Vagina (tissue), 2 donors: ENCODE measurements around the gene KIF3A. TPM values are rescaled to one million over a fixed set of nuclear protein-coding genes. Genes with fewer than 3 reads are reported as not detected.

Experiments
- DNase-seq, 2 donors: peaks; one replicate each; pipeline ENCODE4 v3.0.0-alpha.2; 2017; ENCODE audit errors: extremely low spot score in 2 of 2
- H3K27ac ChIP-seq: fragments of 200-600 bp; sonication (generic); one replicate; pipeline ENCODE4 v1.5.1; 2019
- H3K27me3 ChIP-seq: fragments of 200-600 bp; sonication (generic); one replicate; pipeline ENCODE4 v1.5.1; 2019
- H3K36me3 ChIP-seq, 2 donors: fragments of 200-600 bp; sonication (generic); one replicate each; pipeline ENCODE4 v1.5.1; 2017 to 2019
- H3K4me1 ChIP-seq: fragments of 200-600 bp; sonication (generic); one replicate; pipeline ENCODE4 v1.5.1; 2019
- H3K4me3 ChIP-seq, 2 donors: fragments of 200-600 bp; sonication (generic); 1 replicate in 1 of 2; 2 replicates in 1 of 2; pipeline ENCODE4 v1.5.1; 2016 to 2019
- H3K9me3 ChIP-seq: fragments of 200-600 bp; sonication (generic); one replicate; pipeline ENCODE4 v1.5.1; 2019
- CTCF ChIP-seq, 3 experiments: fragments of 450-650 bp in 2 of 3; fragments of 200-600 bp in 1 of 3; sonication (generic) in 1 of 3; IDR thresholded peaks; one replicate each; pipeline ENCODE4 v1.5.1; 2017 to 2019; ENCODE audit warnings: antibody characterized with exemption in 3 of 3, mild to moderate bottlenecking in 2 of 3, moderate library complexity in 2 of 3
- POLR2A ChIP-seq, 2 donors: fragments of 450-650 bp; IDR thresholded peaks; one replicate each; pipeline ENCODE4 v1.6.1; 2017; ENCODE audit warnings: antibody characterized with exemption in 2 of 2, mild to moderate bottlenecking in 2 of 2, moderate library complexity in 2 of 2
- POLR2AphosphoS5 ChIP-seq, 2 donors: sonication (generic); formaldehyde crosslinking; IDR thresholded peaks; one replicate each; pipeline ENCODE4 v1.9.0; 2017; ENCODE audit warnings: antibody characterized with exemption in 2 of 2, mild to moderate bottlenecking in 2 of 2, low read depth in 1 of 2; ENCODE audit not compliant: insufficient read depth in 1 of 2
- intact Hi-C: fragments of 100-400 bp; cut with DNase I; formaldehyde crosslinking; loops from one replicate; pipeline ENCODE4 v1.15.1; 2023
- total RNA-seq: library from RNA; depleted of rRNA; stranded (reverse); fragments of >200 nt; gene quantifications from one replicate; pipeline ENCODE4 v1.2.3, GENCODE V29; 2016

Gene KIF3A
- total RNA-seq, 1 donor from 2014 or later: 20.6 TPM

- H3K27ac ChIP-seq: no peak overlapping the region
These were observed 786 bp upstream of the KIF3A start for GRCh38 chr5:132737982-132738681.

GRCh38 chr5:132734687-132735086 lies 2.7 kb downstream of the KIF3A start:
- TF ChIP-seq POLR2AphosphoS5 (IDR thresholded peaks at IDR 0.05; ENCODE audit: insufficient read depth in 1 of 2, low read depth in 1 of 2): no peak
- no peak for TF ChIP-seq POLR2A (IDR thresholded peaks at IDR 0.05)
- TF ChIP-seq CTCF (IDR thresholded peaks at IDR 0.05): no peak
- H3K36me3 ChIP-seq: no peaks in the 10 kb centered on the region
- H3K4me1 ChIP-seq: peaks cover 17% of the 10 kb centered on the region
- no peaks in the 10 kb centered on the region for H3K27me3 ChIP-seq
- intact Hi-C loops: no loop called here
- H3K4me3 ChIP-seq: no peak overlapping the region
- H3K27ac ChIP-seq: no peak overlapping the region
- H3K9me3 ChIP-seq: no peaks in the 10 kb centered on the region
- no peak for DNase-seq

More at GRCh38 chr5:132737982-132738681, 786 bp upstream of the KIF3A start:
- intact Hi-C loops: no loop called here
- Histone ChIP-seq H3K4me1 (peaks cover 17% of the 10 kb centered on the region), H3K9me3 (no peaks in the 10 kb centered on the region), H3K27me3 (no peaks in the 10 kb centered on the region), H3K4me3 (peak overlapping the region in 1 of 2 donors; percentile 75), H3K36me3 (no peaks in the 10 kb centered on the region)
- no peak for DNase-seq
- TF ChIP-seq CTCF (IDR thresholded peaks at IDR 0.05) (no peak), POLR2AphosphoS5 (IDR thresholded peaks at IDR 0.05; ENCODE audit: insufficient read depth in 1 of 2, low read depth in 1 of 2) (no peak), POLR2A (IDR thresholded peaks at IDR 0.05) (no peak)

- Histone ChIP-seq H3K36me3 (no peaks in the 10 kb centered on the region), H3K27ac (no peak overlapping the region), H3K4me1 (peaks cover 17% of the 10 kb centered on the region), H3K9me3 (no peaks in the 10 kb centered on the region), H3K4me3 (no peak overlapping the region), H3K27me3 (no peaks in the 10 kb centered on the region)
- intact Hi-C loops: no loop called here
- DNase-seq: no peak
- TF ChIP-seq CTCF (IDR thresholded peaks at IDR 0.05): no peak
- TF ChIP-seq POLR2AphosphoS5 (IDR thresholded peaks at IDR 0.05; ENCODE audit: insufficient read depth in 1 of 2, low read depth in 1 of 2): no peak
- no peak for TF ChIP-seq POLR2A (IDR thresholded peaks at IDR 0.05)
These were observed 3.7 kb downstream of the KIF3A start for GRCh38 chr5:132733499-132734148.

GRCh38 chr5:132729896-132730295 lies 7.5 kb downstream of the KIF3A start:
- Histone ChIP-seq H3K27me3 (no peaks in the 10 kb centered on the region), H3K9me3 (no peaks in the 10 kb centered on the region), H3K4me1 (no peaks in the 10 kb centered on the region), H3K4me3 (no peak overlapping the region), H3K27ac (no peak overlapping the region), H3K36me3 (peaks cover 0 to 4% of the 10 kb centered on the region in 2 donors)
- intact Hi-C loops: no loop called here
- TF ChIP-seq POLR2AphosphoS5 (IDR thresholded peaks at IDR 0.05; ENCODE audit: insufficient read depth in 1 of 2, low read depth in 1 of 2): no peak
- TF ChIP-seq POLR2A (IDR thresholded peaks at IDR 0.05): no peak
- no peak for TF ChIP-seq CTCF (IDR thresholded peaks at IDR 0.05)
- no peak for DNase-seq

GRCh38 chr5:132725745-132726144 lies 11.6 kb downstream of the KIF3A start:
- peaks cover 0 to 4% of the 10 kb centered on the region in 2 donors for H3K36me3 ChIP-seq
- intact Hi-C loops: no loop called here
- no peak overlapping the region for H3K4me3 ChIP-seq
- no peaks in the 10 kb centered on the region for H3K4me1 ChIP-seq
- TF ChIP-seq CTCF (IDR thresholded peaks at IDR 0.05): no peak
- TF ChIP-seq POLR2AphosphoS5 (IDR thresholded peaks at IDR 0.05; ENCODE audit: insufficient read depth in 1 of 2, low read depth in 1 of 2): no peak
- no peaks in the 10 kb centered on the region for H3K27me3 ChIP-seq
- H3K9me3 ChIP-seq: no peaks in the 10 kb centered on the region
- no peak for DNase-seq
- H3K27ac ChIP-seq: no peak overlapping the region
